Renal cortical epithelial cell (primary cell): ENCODE data around the gene CNIH2. TPM values are rescaled to one million over a fixed set of nuclear protein-coding genes. Genes with fewer than 3 reads are reported as not detected.
"Not testable (repeated sequence)": the region's sequence is repeated elsewhere in the genome, so short reads cannot be mapped to it uniquely, and the experiment has no call there.

ENCODE experiments used
- DNase-seq: peaks from one replicate; pipeline ENCODE4 v3.0.0-alpha.2; 2011; ENCODE audit warnings: low read depth
- total RNA-seq: library from RNA; depleted of rRNA; stranded (reverse); fragments of >200 nt; gene quantifications from 2 replicates; pipeline ENCODE4 v1.2.3, GENCODE V29; 2014

CNIH2 gene
- total RNA-seq, 1 donor from 2014 or later: 0.15 TPM

- no peak for DNase-seq
These were observed 13.3 kb downstream of the CNIH2 start for GRCh38 chr11:66291303-66291705.

GRCh38 chr11:66291706-66292542 is 13.9 kb downstream of the CNIH2 start, which contains the start of gene TMEM151A:
Gene TMEM151A, plus strand, starts transcription at chr11:66291894. Its CDS starts 120 bp downstream, at chr11:66292014.
- no peak for DNase-seq

GRCh38 chr11:66292543-66293332 is 14.8 kb downstream of the CNIH2 start:
- no peak for DNase-seq

DNA sequence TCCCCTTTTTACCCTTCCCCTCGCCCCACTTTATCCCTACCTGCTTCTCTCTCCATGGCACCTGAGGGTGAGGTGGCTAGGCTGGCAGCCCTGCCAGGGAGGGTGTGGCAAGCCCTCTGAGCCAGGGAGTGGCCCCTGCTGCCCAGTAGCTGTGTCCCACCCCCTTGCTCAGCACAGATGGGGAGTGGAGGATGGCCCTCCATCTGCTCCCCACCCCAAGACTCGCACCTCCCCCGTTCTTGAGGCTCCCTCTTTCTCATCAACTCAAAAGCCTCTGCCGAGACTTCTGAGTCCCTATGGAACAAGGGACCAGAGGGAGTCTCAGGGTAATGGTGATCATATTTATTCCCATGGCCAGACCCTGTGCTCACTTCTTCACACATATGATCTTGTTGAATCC is 15.4 kb downstream of the CNIH2 start:
- no peak for DNase-seq

GRCh38 chr11:66293777-66294625 is 16.0 kb downstream of the CNIH2 start:
- no peak for DNase-seq

GRCh38 chr11:66294626-66295620 is 16.9 kb downstream of the CNIH2 start:
- no peak for DNase-seq

DNA sequence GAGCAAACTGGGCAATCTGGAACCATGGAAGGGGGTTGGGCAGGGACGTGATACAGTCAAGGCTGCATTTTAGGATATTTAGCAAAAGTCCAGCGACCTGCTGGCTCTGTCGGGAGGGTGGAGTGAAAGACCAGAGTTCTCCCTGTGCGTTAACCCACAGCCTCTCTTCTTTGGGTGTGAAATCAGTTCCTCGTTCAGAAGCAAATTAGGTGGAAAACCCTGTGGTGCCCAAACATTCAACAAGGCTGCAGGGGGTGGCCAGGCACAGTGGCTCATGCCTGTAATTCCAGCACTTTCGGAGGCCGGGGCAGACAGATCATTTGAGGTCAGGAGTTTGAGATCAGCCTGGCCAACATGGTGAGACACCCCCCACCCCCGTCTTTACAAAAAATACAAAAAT is 19.6 kb downstream of the CNIH2 start:
- DNase-seq: no peak

- no peak for DNase-seq
These were observed 21.2 kb downstream of the CNIH2 start for GRCh38 chr11:66299186-66299585.

GRCh38 chr11:66302656-66303055 is 24.7 kb downstream of the CNIH2 start:
- no peak for DNase-seq

DNA sequence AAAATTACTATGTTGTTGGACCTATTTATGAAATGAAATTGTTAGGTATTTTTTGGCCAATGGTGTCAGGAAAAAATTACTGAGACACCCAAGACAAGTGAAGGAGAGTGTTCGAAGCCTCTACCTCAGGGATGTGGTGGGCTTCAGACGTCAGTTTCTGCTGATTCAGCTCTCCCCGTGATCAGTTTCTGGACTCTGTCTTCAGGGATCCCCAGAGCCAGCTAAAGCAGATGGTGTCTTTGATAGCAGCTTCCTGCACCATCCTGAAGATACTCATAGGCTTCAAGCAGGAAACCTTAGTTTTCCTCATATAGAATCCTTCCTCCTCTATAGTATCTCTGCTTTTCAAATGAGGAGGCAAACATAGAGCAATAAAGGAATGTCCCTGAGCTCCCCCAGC is 31.5 kb downstream of the CNIH2 start:
- DNase-seq: no peak

GRCh38 chr11:66310324-66310723 is 32.3 kb downstream of the CNIH2 start:
- DNase-seq: no peak

DNA sequence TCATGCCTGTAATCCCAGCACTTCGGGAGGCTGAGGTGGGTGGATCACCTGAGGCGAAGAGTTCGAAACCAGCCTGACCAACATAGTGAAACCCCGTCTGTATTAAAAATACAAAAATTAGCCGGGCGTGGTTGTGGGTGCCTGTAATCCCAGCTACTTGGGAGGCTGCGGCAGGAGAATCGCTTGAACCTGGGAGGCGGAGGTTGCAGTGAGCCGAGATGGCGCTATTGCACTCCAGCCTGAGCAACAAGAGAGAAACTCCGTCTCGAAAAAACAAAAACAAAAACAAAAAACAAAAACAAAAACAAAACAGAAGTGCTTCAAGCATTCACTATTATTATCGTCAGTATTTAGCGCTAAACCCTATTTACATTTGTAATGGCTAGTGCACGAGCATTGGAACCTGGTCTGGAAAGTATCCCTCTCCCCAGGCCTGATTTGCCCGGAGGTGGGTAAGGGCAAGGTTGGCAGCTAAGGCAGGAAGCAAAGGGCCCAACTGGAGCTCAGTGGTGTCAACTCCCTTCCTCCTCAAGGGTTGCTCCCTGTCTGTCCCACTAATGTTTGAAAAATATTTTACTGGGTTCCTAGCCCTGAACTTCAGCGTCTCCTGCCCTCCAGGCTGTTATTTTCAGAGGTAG is 32.9 kb downstream of the CNIH2 start:
- not testable (repeated sequence) for DNase-seq

- no peak for DNase-seq
These were observed 33.5 kb downstream of the CNIH2 start for GRCh38 chr11:66311470-66311964.

DNA sequence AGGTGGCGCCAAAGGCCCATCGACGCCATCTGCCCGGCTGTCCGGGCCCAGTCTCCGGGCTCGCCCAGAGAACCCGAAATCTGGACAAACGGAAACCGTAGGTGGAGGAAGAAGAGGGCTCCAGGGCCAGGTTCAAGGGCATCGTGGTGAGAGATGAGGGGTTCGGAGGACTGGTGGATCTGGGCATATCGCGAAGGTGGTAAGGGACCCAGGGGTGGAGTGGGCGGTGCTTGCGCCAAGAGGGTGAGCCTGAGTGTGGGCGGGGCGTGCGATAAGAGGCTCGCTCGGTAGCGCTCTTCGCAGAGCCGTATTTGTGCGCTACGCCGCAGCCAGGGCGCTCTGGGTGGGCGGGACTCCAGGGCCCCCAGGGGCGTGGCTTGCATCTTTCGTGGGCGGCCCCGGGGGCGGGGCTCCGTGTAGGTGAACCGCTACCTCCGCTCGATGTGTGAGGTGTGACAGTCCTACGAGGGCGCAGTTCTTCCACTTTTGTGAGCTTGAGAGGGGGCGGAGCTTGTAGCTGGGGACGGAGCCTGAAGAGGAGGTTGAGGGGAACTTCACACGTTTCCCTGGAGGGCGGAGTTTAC is 34.1 kb downstream of the CNIH2 start:
- peak; percentile 87 for DNase-seq

DNA sequence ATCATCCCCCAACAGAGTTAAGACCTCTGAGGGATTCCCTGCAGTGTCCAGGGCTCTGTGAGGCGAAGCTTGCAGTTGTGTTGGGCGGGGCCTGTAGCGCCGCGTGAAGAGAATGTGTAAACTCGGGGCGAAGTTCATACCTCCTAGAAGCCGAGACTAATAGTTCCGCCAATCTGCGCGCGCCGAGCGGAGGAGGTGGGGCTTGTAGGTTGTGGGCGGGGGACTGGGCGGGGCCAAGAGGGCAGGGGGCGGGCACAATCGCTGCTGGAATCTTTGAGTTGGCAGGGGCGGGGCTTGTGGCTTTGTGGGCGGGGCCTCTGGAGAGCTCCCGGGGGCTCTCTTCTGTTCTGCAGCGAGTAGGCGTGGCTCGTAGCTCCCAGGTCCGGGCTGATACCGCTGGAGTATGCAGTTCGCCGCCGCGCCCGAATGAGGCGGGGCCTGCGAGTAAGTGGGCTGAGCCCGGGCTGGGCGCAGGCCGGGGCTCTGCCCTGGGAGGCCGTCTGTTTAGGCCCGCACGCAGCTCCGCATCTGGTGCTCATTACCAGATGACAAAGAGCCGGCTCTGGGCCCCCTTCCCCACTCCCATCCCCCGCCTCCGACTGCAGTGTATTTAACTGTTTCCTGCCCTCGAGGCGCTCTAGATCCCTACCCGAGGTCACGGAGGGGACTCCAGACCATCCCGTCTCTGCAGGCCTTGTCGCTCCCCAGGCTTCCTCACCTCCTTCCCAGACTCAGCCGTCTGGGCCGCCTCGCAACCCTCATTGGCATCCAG is 34.8 kb downstream of the CNIH2 start:
- DNase-seq: peak; percentile 92

- DNase-seq: no peak
These were observed 35.6 kb downstream of the CNIH2 start for GRCh38 chr11:66313321-66314185.

DNA sequence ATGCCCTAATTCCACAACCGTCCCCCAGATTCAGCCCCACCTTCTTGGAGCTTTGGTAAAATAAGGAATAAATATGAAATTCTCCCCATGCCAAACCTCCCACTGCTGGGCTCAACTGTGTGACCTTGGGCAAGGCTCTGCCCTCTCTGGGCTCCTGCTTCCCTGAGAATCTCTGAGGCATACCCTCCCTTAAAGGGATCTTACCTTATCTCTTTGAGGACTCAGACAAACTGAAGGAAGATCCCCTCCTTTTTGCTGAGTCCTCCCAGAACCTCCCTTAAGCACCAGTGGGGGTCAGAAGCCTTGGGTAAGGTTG is 36.2 kb downstream of the CNIH2 start:
- DNase-seq: no peak
